ENCODE data around the gene C3orf52. TPM values are rescaled to one million over a fixed set of nuclear protein-coding genes. Genes with fewer than 3 reads are reported as not detected.

Gene C3orf52
- total and polyA plus RNA-seq, 2 donors from 2014 or later: 3.8 to 5.2 TPM

DNA sequence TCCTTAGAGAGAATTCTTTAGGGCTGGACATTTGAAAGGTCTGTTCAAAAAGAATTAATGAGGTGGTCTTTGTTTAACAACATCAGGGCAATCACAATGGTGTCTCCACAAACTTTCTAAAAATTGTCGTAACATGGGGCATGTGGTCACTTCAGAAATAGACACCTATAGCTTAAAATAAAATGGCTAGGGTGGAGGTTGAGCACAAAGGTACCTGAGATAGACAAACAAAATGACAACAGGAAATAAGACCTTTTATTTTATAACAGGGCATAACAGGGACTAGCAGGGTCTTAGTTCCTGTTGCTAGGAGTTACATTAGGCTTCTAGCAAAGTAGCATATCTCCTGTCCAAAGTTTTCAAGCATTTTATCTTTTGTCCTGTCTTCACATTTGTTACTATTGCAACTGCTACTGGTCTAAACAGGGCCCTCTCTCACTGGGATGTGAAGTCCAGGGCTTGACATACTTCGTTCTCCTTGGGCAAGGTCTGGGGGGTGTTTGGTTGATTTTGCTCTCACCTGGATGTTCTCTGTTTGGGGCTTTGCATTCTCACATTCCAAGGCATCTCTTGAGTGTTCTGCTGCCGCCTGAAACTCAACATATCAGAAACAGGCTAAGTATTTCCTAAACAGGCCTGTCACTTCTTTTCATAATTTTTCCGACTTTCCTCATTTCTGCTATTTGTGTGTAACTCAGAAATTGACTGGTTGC is 43.9 kb downstream of the C3orf52 start:
- TF ChIP-seq, protein P1, sequence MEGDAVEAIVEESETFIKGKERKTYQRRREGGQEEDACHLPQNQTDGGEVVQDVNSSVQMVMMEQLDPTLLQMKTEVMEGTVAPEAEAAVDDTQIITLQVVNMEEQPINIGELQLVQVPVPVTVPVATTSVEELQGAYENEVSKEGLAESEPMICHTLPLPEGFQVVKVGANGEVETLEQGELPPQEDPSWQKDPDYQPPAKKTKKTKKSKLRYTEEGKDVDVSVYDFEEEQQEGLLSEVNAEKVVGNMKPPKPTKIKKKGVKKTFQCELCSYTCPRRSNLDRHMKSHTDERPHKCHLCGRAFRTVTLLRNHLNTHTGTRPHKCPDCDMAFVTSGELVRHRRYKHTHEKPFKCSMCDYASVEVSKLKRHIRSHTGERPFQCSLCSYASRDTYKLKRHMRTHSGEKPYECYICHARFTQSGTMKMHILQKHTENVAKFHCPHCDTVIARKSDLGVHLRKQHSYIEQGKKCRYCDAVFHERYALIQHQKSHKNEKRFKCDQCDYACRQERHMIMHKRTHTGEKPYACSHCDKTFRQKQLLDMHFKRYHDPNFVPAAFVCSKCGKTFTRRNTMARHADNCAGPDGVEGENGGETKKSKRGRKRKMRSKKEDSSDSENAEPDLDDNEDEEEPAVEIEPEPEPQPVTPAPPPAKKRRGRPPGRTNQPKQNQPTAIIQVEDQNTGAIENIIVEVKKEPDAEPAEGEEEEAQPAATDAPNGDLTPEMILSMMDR (IDR thresholded peaks at IDR 0.05; ENCODE audit: borderline replicate concordance, extremely low read depth, insufficient read depth): no peak
- Histone ChIP-seq H3K27me3 (ENCODE audit: control insufficient read depth, insufficient read depth, low read length) (no peaks in the 10 kb centered on the region), H3K9me3 (ENCODE audit: control insufficient read depth in 2 of 3, insufficient read depth in 1 of 3, low read length in 3 of 3) (no peaks in the 10 kb centered on the region), H3K27ac (ENCODE audit: low read depth in 2 of 2, low read length in 2 of 2) (no peak overlapping the region), H3K4me3 (ENCODE audit: low read length in 3 of 3) (no peak overlapping the region), H3K36me3 (ENCODE audit: control insufficient read depth in 2 of 3, insufficient read depth in 3 of 3, low read length in 3 of 3) (no peaks in the 10 kb centered on the region), H3K9ac (ENCODE audit: low read length in 3 of 3) (no peak overlapping the region), H3K4me1 (ENCODE audit: control insufficient read depth in 2 of 3, insufficient read depth in 2 of 3, low read depth in 1 of 3, low read length in 3 of 3) (peaks cover 0 to 8% (median 2%) of the 10 kb centered on the region in 3 donors)
- DNase-seq (no peak), FAIRE-seq (no peak)
- intact Hi-C loops (cut with DNase I): no loop called here

DNA sequence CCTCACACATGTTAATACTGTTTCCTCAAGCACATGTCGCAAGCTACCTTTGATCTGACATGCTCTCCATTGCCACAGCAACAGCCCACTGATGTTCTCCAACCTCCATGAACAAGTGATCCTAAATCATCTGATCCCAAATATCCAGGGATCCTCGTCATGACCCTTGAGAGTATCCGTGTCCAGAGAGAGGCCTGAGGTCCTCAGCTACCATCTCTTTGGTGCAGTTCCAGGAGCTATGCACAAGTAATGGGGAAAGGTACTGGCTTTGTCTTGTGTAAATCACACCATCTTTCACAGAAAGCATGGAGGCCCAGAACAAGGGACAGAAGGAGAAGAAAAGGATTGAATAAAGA is 44.4 kb downstream of the C3orf52 start:
- no peak for FAIRE-seq

DNA sequence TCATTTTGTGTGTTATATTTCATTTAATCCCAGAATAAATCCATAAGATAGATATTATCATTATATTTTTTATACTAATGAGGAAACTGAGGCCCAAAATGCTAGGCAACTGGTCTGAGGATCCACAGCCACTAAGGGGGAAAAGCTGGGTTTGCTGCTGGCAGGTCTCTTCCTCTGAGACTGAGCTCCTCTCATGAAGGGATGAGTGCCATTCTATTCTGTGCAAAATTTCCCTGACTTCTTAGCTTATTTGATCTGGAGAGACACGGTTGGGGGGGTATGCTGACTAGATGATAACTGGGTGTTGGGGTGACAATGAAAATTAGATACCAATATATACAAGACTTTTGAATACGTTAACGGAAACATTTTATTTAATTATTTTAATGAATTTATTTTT is 44.9 kb downstream of the C3orf52 start:
- FAIRE-seq: no peak
- no peak overlapping the region for H3K4me3 ChIP-seq (ENCODE audit: low read length in 3 of 3)
- peaks cover 0 to 8% (median 2%) of the 10 kb centered on the region in 3 donors for H3K4me1 ChIP-seq (ENCODE audit: control insufficient read depth in 2 of 3, insufficient read depth in 2 of 3, low read depth in 1 of 3, low read length in 3 of 3)
- H3K36me3 ChIP-seq (ENCODE audit: control insufficient read depth in 2 of 3, insufficient read depth in 3 of 3, low read length in 3 of 3): no peaks in the 10 kb centered on the region
- no peaks in the 10 kb centered on the region for H3K27me3 ChIP-seq (ENCODE audit: control insufficient read depth, insufficient read depth, low read length)
- H3K9me3 ChIP-seq (ENCODE audit: control insufficient read depth in 2 of 3, insufficient read depth in 1 of 3, low read length in 3 of 3): no peaks in the 10 kb centered on the region
- no peak overlapping the region for H3K27ac ChIP-seq (ENCODE audit: low read depth in 2 of 2, low read length in 2 of 2)
- intact Hi-C loops (cut with DNase I): no loop called here
- TF ChIP-seq, protein P1 (IDR thresholded peaks at IDR 0.05; ENCODE audit: borderline replicate concordance, extremely low read depth, insufficient read depth): no peak
- no peak for DNase-seq
- no peak overlapping the region for H3K9ac ChIP-seq (ENCODE audit: low read length in 3 of 3)

More for the DNA sequence above, 44.4 kb downstream of the C3orf52 start:
- no peak overlapping the region for H3K9ac ChIP-seq (ENCODE audit: low read length in 3 of 3)
- no peak for DNase-seq
- H3K9me3 ChIP-seq (ENCODE audit: control insufficient read depth in 2 of 3, insufficient read depth in 1 of 3, low read length in 3 of 3): no peaks in the 10 kb centered on the region
- peaks cover 0 to 8% (median 2%) of the 10 kb centered on the region in 3 donors for H3K4me1 ChIP-seq (ENCODE audit: control insufficient read depth in 2 of 3, insufficient read depth in 2 of 3, low read depth in 1 of 3, low read length in 3 of 3)
- no peak overlapping the region for H3K27ac ChIP-seq (ENCODE audit: low read depth in 2 of 2, low read length in 2 of 2)
- no peaks in the 10 kb centered on the region for H3K27me3 ChIP-seq (ENCODE audit: control insufficient read depth, insufficient read depth, low read length)
- intact Hi-C loops (cut with DNase I): no loop called here
- TF ChIP-seq, protein P1 (IDR thresholded peaks at IDR 0.05; ENCODE audit: borderline replicate concordance, extremely low read depth, insufficient read depth): no peak
- no peaks in the 10 kb centered on the region for H3K36me3 ChIP-seq (ENCODE audit: control insufficient read depth in 2 of 3, insufficient read depth in 3 of 3, low read length in 3 of 3)
- H3K4me3 ChIP-seq (ENCODE audit: low read length in 3 of 3): no peak overlapping the region

Data from kidney (tissue), 14 donors.